ENCODE data around the gene GPC6.

GRCh38 chr13:93446238-93446637, 219.6 kb downstream of the GPC6 start:
- no peak for TF ChIP-seq CTCF (conservative IDR thresholded peaks at IDR 0.05)
- no peak for TF ChIP-seq EZH2 (IDR thresholded peaks at IDR 0.05; ENCODE audit: low read depth)
